SK-N-SH treated with all-trans-retinoic acid at 6 μM for 48 hours (cell line): ENCODE data around the gene POMGNT2.

Source experiments
- ATAC-seq: fragments of 200-7000 bp; cut with Tn5 transposase; 3 replicates; pipeline ENCODE4 v1.9.1; 2020; ENCODE audit warnings: mild to moderate bottlenecking, moderate library complexity
- ARNTL ChIP-seq: fragments of 450-650 bp; formaldehyde crosslinking; IDR thresholded peaks from 2 replicates; pipeline ENCODE4 v1.5.0; 2020; ENCODE audit warnings: low read depth, mild to moderate bottlenecking, moderate library complexity, borderline replicate concordance
- BACH2 ChIP-seq: fragments of 250-450 bp; sonication (Bioruptor Pico); IDR thresholded peaks from 2 replicates; pipeline ENCODE4 v1.9.0; 2021; ENCODE audit warnings: mild to moderate bottlenecking, borderline replicate concordance
- CREB5 ChIP-seq: fragments of 250-450 bp; sonication (Bioruptor Pico); IDR thresholded peaks from 2 replicates; pipeline ENCODE4 v1.5.1; 2020; ENCODE audit warnings: low read depth, mild to moderate bottlenecking, moderate library complexity
- CSDC2 ChIP-seq: fragments of 250-450 bp; sonication (Bioruptor Pico); IDR thresholded peaks from 2 replicates; pipeline ENCODE4 v1.5.0; 2020; ENCODE audit warnings: mild to moderate bottlenecking, moderate library complexity
- CSRNP3 ChIP-seq: fragments of 250-450 bp; sonication (Bioruptor Pico); IDR thresholded peaks from 2 replicates; pipeline ENCODE4 v1.5.1; 2021; ENCODE audit warnings: mild to moderate bottlenecking, moderate library complexity
- ESRRG ChIP-seq: fragments of 250-450 bp; sonication (Bioruptor Pico); IDR thresholded peaks from 2 replicates; pipeline ENCODE4 v1.6.1; 2021; ENCODE audit warnings: mild to moderate bottlenecking
- GLIS3 ChIP-seq: fragments of 250-450 bp; sonication (Bioruptor Pico); IDR thresholded peaks from 2 replicates; pipeline ENCODE4 v1.5.0; 2020; ENCODE audit warnings: mild to moderate bottlenecking, moderate library complexity
- ISL1 ChIP-seq: fragments of 250-450 bp; sonication (Bioruptor Pico); IDR thresholded peaks from 2 replicates; pipeline ENCODE4 v2.1.2; 2022; ENCODE audit warnings: mild to moderate bottlenecking, moderate library complexity
- OSR1 ChIP-seq: fragments of 250-450 bp; sonication (Bioruptor Pico); IDR thresholded peaks from 2 replicates; pipeline ENCODE4 v1.8.0; 2022; ENCODE audit warnings: moderate library complexity, mild to moderate bottlenecking, inconsistent platforms
- PATZ1 ChIP-seq: fragments of 250-450 bp; sonication (Bioruptor Pico); IDR thresholded peaks from 2 replicates; pipeline ENCODE4 v1.8.0; 2020; ENCODE audit warnings: mild to moderate bottlenecking, moderate library complexity, borderline replicate concordance
- POU6F1 ChIP-seq: fragments of 250-450 bp; sonication (Bioruptor Pico); IDR thresholded peaks from 2 replicates; pipeline ENCODE4 v1.8.0; 2021; ENCODE audit warnings: low read depth, mild to moderate bottlenecking, moderate library complexity, borderline replicate concordance
- PPARA ChIP-seq: fragments of 250-450 bp; sonication (Bioruptor Pico); IDR thresholded peaks from 2 replicates; pipeline ENCODE4 v1.5.0; 2020; ENCODE audit warnings: mild to moderate bottlenecking, borderline replicate concordance
- RARB ChIP-seq: fragments of 250-450 bp; sonication (Bioruptor Pico); IDR thresholded peaks from 2 replicates; pipeline ENCODE4 v1.8.0; 2021; ENCODE audit warnings: mild to moderate bottlenecking, moderate library complexity
- SNAI2 ChIP-seq: fragments of 250-450 bp; sonication (Bioruptor Pico); IDR thresholded peaks from 2 replicates; pipeline ENCODE4 v1.5.0; 2020; ENCODE audit warnings: mild to moderate bottlenecking, moderate library complexity
- TCF4 ChIP-seq: fragments of 250-450 bp; sonication (Bioruptor Pico); IDR thresholded peaks from 2 replicates; pipeline ENCODE4 v1.8.0; 2021; ENCODE audit warnings: mild to moderate bottlenecking, moderate library complexity, borderline replicate concordance
- TOX ChIP-seq: fragments of 250-450 bp; sonication (Bioruptor Pico); IDR thresholded peaks from 2 replicates; pipeline ENCODE4 v1.8.0; 2021; ENCODE audit warnings: mild to moderate bottlenecking, moderate library complexity, borderline replicate concordance
- TSHZ2 ChIP-seq: fragments of 250-450 bp; sonication (Bioruptor Pico); IDR thresholded peaks from 2 replicates; pipeline ENCODE4 v1.5.0; 2020; ENCODE audit warnings: mild to moderate bottlenecking, moderate library complexity
- ZC3H10 ChIP-seq: fragments of 250-450 bp; sonication (Bioruptor Pico); IDR thresholded peaks from 2 replicates; pipeline ENCODE4 v1.5.1; 2021; ENCODE audit warnings: mild to moderate bottlenecking, moderate library complexity
- ZFP3 ChIP-seq: fragments of 250-450 bp; sonication (Bioruptor Pico); IDR thresholded peaks from 2 replicates; pipeline ENCODE4 v1.5.0; 2020; ENCODE audit warnings: mild to moderate bottlenecking, moderate library complexity
- ZFP30 ChIP-seq: fragments of 450-650 bp; formaldehyde crosslinking; IDR thresholded peaks from 2 replicates; pipeline ENCODE4 v1.5.0; 2022; ENCODE audit warnings: mild to moderate bottlenecking, moderate library complexity
- ZNF565 ChIP-seq: fragments of 450-650 bp; formaldehyde crosslinking; conservative IDR thresholded peaks from 2 replicates; pipeline ENCODE4 v1.5.0; 2020; ENCODE audit warnings: low read depth, mild to moderate bottlenecking, moderate library complexity
- ZNF70 ChIP-seq: fragments of 450-650 bp; formaldehyde crosslinking; IDR thresholded peaks from 2 replicates; pipeline ENCODE4 v1.5.0; 2020; ENCODE audit warnings: mild to moderate bottlenecking, moderate library complexity
- ZNF8 ChIP-seq: fragments of 450-650 bp; formaldehyde crosslinking; IDR thresholded peaks from 2 replicates; pipeline ENCODE4 v1.5.0; 2020; ENCODE audit warnings: mild to moderate bottlenecking, moderate library complexity

Gene POMGNT2

GRCh38 chr3:43074482-43074881 is 31.4 kb downstream of the POMGNT2 start (continued):
- no peak for TF ChIP-seq TSHZ2 (CRISPR knock-in tag)
- no peak for TF ChIP-seq RARB (CRISPR knock-in tag)

- no peak for ATAC-seq
- TF ChIP-seq PPARA (CRISPR knock-in tag) (no peak), RARB (CRISPR knock-in tag) (no peak), TCF4 (CRISPR knock-in tag) (no peak), ZFP3 (CRISPR knock-in tag) (no peak), ESRRG (CRISPR knock-in tag) (no peak), CSDC2 (no peak), TOX (no peak), ZFP30 (CRISPR knock-in tag) (no peak), GLIS3 (CRISPR knock-in tag) (no peak), ZNF565 (CRISPR knock-in tag) (no peak), SNAI2 (no peak), CSRNP3 (CRISPR knock-in tag) (no peak), BACH2 (no peak)
- TF ChIP-seq, all 23 proteins: peak for 0
These were observed 32.1 kb downstream of the POMGNT2 start for GRCh38 chr3:43073836-43074220.

- TF ChIP-seq ZNF70 (CRISPR knock-in tag) (no peak), POU6F1 (CRISPR knock-in tag) (no peak), ISL1 (no peak), ZFP30 (CRISPR knock-in tag) (no peak), BACH2 (no peak), ARNTL (CRISPR knock-in tag) (no peak), ZNF8 (CRISPR knock-in tag) (no peak)
- TF ChIP-seq, all 23 proteins: peak for 0
- ATAC-seq: no peak
These were observed 32.6 kb downstream of the POMGNT2 start for GRCh38 chr3:43073116-43073835.

- no peak for ATAC-seq
- TF ChIP-seq CSDC2 (no peak), TOX (no peak), BACH2 (no peak), ZNF70 (CRISPR knock-in tag) (no peak), PPARA (CRISPR knock-in tag) (no peak), ZC3H10 (CRISPR knock-in tag) (no peak)
These were observed 33.5 kb downstream of the POMGNT2 start for GRCh38 chr3:43072361-43072760.

- no peak for ATAC-seq
- TF ChIP-seq ZNF70 (CRISPR knock-in tag): no peak
- TF ChIP-seq ZC3H10 (CRISPR knock-in tag): no peak
- TF ChIP-seq CREB5 (CRISPR knock-in tag): no peak
- TF ChIP-seq ZFP30 (CRISPR knock-in tag): no peak
- no peak for TF ChIP-seq PATZ1 (CRISPR knock-in tag)
- TF ChIP-seq POU6F1 (CRISPR knock-in tag): no peak
- TF ChIP-seq ZFP3 (CRISPR knock-in tag): no peak
- TF ChIP-seq ESRRG (CRISPR knock-in tag): no peak
- TF ChIP-seq PPARA (CRISPR knock-in tag): no peak
- TF ChIP-seq OSR1 (CRISPR knock-in tag): no peak
- no peak for TF ChIP-seq GLIS3 (CRISPR knock-in tag)
- TF ChIP-seq SNAI2: no peak
- TF ChIP-seq BACH2: no peak
- TF ChIP-seq TCF4 (CRISPR knock-in tag): no peak
- TF ChIP-seq ZNF8 (CRISPR knock-in tag): no peak
These were observed 34.5 kb downstream of the POMGNT2 start for GRCh38 chr3:43071313-43071893.
